GM12891 (cell line): ENCODE data around the gene TP73.
A peak's percentile ranks its signal among the peaks of the same experiment; 100 is the strongest.

Experiments
- PAX5 ChIP-seq: IDR thresholded peaks from 2 replicates; pipeline ENCODE4 v1.6.1; 2011; ENCODE audit warnings: low read length, moderate library complexity, mild to moderate bottlenecking; ENCODE audit not compliant: insufficient read depth, severe bottlenecking
- POLR2A ChIP-seq: IDR thresholded peaks from 2 replicates; pipeline ENCODE4 v1.6.1; 2011; ENCODE audit warnings: low read depth, low read length, control low read depth
- POLR2AphosphoS5 ChIP-seq: IDR thresholded peaks from 2 replicates; pipeline ENCODE4 v1.6.1; 2011; ENCODE audit warnings: low read depth, low read length, control low read depth
- POU2F2 ChIP-seq: IDR thresholded peaks from 2 replicates; pipeline ENCODE4 v1.6.1; 2011; ENCODE audit warnings: low read depth, mild to moderate bottlenecking, control low read depth, low read length, moderate library complexity
- SPI1 ChIP-seq: IDR thresholded peaks from 2 replicates; pipeline ENCODE4 v1.6.1; 2011; ENCODE audit warnings: low read depth, low read length, control low read depth
- TAF1 ChIP-seq: IDR thresholded peaks from 2 replicates; pipeline ENCODE4 v1.6.1; 2011; ENCODE audit warnings: low read depth, low read length, control low read depth

DNA sequence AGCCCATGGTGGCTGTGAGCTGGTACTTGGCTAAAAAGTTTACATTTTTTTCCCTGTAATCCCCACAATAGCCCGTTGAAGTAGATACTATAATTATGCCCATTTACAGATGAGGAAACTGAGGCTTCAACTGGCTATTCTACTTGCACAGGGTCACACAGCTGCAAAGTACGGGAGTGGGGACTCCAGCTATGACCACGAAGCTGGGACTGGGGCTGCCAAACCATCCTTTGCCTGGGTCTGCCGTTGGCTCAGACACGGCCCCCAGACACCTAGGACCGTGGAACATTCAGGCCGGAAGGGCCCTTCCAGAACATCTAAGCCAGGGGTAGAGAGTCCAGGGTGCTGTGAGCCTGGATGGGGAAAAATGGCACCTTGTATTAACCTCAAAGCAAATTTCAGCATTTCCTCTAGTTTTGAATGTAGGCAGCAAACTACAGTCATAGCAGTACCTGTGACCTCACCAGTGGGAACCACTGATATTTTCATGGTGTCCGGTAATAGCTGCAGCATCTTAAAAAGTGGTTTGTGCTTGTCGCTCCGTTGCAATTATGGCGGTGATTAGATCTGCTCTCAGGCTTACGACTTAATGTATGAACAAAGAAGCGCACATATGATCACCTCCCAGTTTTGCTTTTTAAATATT is 4.3 kb downstream of the TP73 start:
- TF ChIP-seq POLR2A (no peak; the same call in 1 of the 2 replicates), TAF1 (no peak), POLR2AphosphoS5 (no peak), POU2F2 (peak; percentile 81), SPI1 (peak; percentile 58), PAX5 (no peak)
